ENCODE measurements around the gene RRP12.
A peak's percentile ranks its signal among the peaks of the same experiment; 100 is the strongest.

RRP12 gene

GRCh38 chr10:97321804-97322190 is 79.3 kb downstream of the RRP12 start:
- TF ChIP-seq, protein P1, sequence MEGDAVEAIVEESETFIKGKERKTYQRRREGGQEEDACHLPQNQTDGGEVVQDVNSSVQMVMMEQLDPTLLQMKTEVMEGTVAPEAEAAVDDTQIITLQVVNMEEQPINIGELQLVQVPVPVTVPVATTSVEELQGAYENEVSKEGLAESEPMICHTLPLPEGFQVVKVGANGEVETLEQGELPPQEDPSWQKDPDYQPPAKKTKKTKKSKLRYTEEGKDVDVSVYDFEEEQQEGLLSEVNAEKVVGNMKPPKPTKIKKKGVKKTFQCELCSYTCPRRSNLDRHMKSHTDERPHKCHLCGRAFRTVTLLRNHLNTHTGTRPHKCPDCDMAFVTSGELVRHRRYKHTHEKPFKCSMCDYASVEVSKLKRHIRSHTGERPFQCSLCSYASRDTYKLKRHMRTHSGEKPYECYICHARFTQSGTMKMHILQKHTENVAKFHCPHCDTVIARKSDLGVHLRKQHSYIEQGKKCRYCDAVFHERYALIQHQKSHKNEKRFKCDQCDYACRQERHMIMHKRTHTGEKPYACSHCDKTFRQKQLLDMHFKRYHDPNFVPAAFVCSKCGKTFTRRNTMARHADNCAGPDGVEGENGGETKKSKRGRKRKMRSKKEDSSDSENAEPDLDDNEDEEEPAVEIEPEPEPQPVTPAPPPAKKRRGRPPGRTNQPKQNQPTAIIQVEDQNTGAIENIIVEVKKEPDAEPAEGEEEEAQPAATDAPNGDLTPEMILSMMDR (conservative IDR thresholded peaks at IDR 0.05; ENCODE audit: low read depth, low read length), result no peak
- no peak overlapping the region for H3K4me3 ChIP-seq (ENCODE audit: low read length)
- DNase-seq (ENCODE audit: low read depth), result no peak

DNA sequence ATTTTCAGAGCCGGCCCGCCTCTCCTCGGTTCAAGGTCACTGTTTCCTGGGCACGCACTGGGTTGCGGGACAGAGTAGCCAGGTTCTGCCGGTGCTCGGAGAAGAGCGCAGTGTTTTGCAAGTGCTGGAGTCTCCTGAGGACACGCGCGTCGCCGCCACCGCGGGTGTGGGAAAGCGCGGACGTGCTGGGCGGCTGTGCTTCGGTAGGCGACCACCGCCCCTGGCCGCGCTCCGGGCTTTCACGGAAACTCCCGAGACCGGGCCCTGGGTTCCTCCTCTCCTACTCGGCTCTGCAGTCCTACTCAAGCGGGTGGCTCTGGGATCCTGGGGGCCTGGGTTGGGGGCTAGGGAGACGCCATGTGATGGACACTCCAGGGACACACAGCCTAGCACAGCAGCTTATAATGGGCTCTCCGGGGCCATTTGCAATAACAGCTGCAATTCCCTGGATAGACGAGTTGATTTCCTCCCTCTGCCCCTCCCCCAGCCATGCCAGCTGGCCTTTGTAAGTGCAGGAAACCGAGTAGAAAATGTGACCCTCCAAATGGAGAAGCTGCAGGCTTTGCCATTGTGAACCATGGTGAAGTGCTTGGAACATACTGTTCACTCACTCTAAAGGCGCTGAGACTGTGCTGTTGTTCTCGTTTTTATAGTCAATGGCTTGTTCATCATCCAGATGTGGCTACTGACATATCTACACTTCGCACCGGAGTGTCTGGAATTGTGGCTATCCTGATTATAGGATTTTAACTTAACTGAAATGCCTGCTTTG is 79.9 kb downstream of the RRP12 start:
- DNase-seq (ENCODE audit: low read depth), result no peak
- TF ChIP-seq, protein P1 (conservative IDR thresholded peaks at IDR 0.05; ENCODE audit: low read depth, low read length), result no peak

GRCh38 chr10:97320480-97321031 is 80.6 kb downstream of the RRP12 start:
- TF ChIP-seq, protein P1 (conservative IDR thresholded peaks at IDR 0.05; ENCODE audit: low read depth, low read length), result no peak
- no peak overlapping the region for H3K4me3 ChIP-seq (ENCODE audit: low read length)
- DNase-seq (ENCODE audit: low read depth), result no peak

More for the DNA sequence above, 79.9 kb downstream of the RRP12 start:
- no peak overlapping the region for H3K4me3 ChIP-seq (ENCODE audit: low read length)

- peak overlapping the region; percentile 41 for H3K4me3 ChIP-seq (ENCODE audit: low read length)
- no peak for DNase-seq (ENCODE audit: low read depth)
- TF ChIP-seq, protein P1 (conservative IDR thresholded peaks at IDR 0.05; ENCODE audit: low read depth, low read length), result peak; percentile 12
Observed at GRCh38 chr10:97319671-97320479, 81.3 kb downstream of the RRP12 start.

- TF ChIP-seq, protein P1 (conservative IDR thresholded peaks at IDR 0.05; ENCODE audit: low read depth, low read length), result no peak
- peak; percentile 66 for DNase-seq (ENCODE audit: low read depth)
- H3K4me3 ChIP-seq (ENCODE audit: low read length), result peak within 1 kb of the TSS; percentile 82
Observed at GRCh38 chr10:97318772-97319651, 82.1 kb downstream of the RRP12 start, which contains the start of gene FRAT1. FRAT1 (plus strand) TSS chr10:97319271; CDS start chr10:97319454, 183 bp downstream.

GRCh38 chr10:97314671-97315070 is 86.5 kb downstream of the RRP12 start:
- TF ChIP-seq, protein P1 (conservative IDR thresholded peaks at IDR 0.05; ENCODE audit: low read depth, low read length), result no peak

More at GRCh38 chr10:97314671-97315070, 86.5 kb downstream of the RRP12 start:
- no peak for DNase-seq (ENCODE audit: low read depth)
- H3K4me3 ChIP-seq (ENCODE audit: low read length), result no peak overlapping the region
